HEK293 (cell line): ENCODE data around the gene DOCK1.
A peak's percentile ranks its signal among the peaks of the same experiment; 100 is the strongest.

Experiments used
- CTCF ChIA-PET: fragments of 350-600 bp; formaldehyde crosslinking; extraction: SDS; loops from one replicate; lab custom pipeline; 2021; ENCODE audit warnings: antibody characterized with exemption; lab: Yijun Ruan, JAX
- POLR2A ChIA-PET: fragments of 300-600 bp; formaldehyde crosslinking; extraction: SDS; loops from one replicate; lab custom pipeline; 2020; ENCODE audit warnings: antibody characterized with exemption, inconsistent platforms; lab: Yijun Ruan, JAX
- H3K27ac ChIP-seq: fragments of 200-500 bp; sonication (Bioruptor generic); 2 replicates; pipeline ENCODE4 v1.5.1; 2014; ENCODE audit warnings: low read depth, low read length, control low read depth, inconsistent platforms; ENCODE audit errors: extremely low read depth
- H3K36me3 ChIP-seq, 2 experiments: fragments of 200-500 bp in 1 of 2; sonication (Bioruptor generic) in 1 of 2; 1 replicate in 1 of 2; 2 replicates in 1 of 2; pipeline ENCODE4 v1.5.1; 2014 to 2017; ENCODE audit warnings: inconsistent platforms in 2 of 2, low read length in 2 of 2; ENCODE audit not compliant: control insufficient read depth in 2 of 2, insufficient read depth in 1 of 2
- H3K4me1 ChIP-seq: fragments of 200-500 bp; sonication (Bioruptor generic); 2 replicates; pipeline ENCODE4 v1.5.1; 2014; ENCODE audit warnings: mild to moderate bottlenecking, low read length, inconsistent platforms; ENCODE audit not compliant: control insufficient read depth, insufficient read depth
- H3K4me3 ChIP-seq: 2 replicates; pipeline ENCODE4 v1.5.1; 2011; ENCODE audit warnings: low read depth, mild to moderate bottlenecking, control low read depth, low read length, moderate library complexity
- H3K9me3 ChIP-seq: fragments of 200-500 bp; sonication (Bioruptor generic); 2 replicates; pipeline ENCODE4 v1.5.1; 2014; ENCODE audit warnings: low read depth, low read length, inconsistent platforms; ENCODE audit not compliant: control insufficient read depth, insufficient read depth
- FEZF1 ChIP-seq: fragments of 450-650 bp; formaldehyde crosslinking; IDR thresholded peaks from 2 replicates; pipeline ENCODE4 v1.5.1; 2016; ENCODE audit warnings: missing biosample characterization, missing genetic modification characterization
- HOXD13 ChIP-seq: sonication (generic); formaldehyde crosslinking; IDR thresholded peaks from 2 replicates; pipeline ENCODE4 v1.8.0; 2022; ENCODE audit warnings: missing genetic modification reagents, borderline replicate concordance
- MYNN ChIP-seq: fragments of 450-650 bp; formaldehyde crosslinking; IDR thresholded peaks from 2 replicates; pipeline ENCODE4 v1.5.1; 2016; ENCODE audit warnings: missing biosample characterization, missing genetic modification characterization, borderline replicate concordance
- SETDB1 ChIP-seq: IDR thresholded peaks from one replicate; pipeline ENCODE4 v1.6.1; 2017; ENCODE audit warnings: mild to moderate bottlenecking, low read length, moderate library complexity, mixed read lengths; ENCODE audit not compliant: insufficient read length
- ZBTB21 ChIP-seq: fragments of 450-650 bp; formaldehyde crosslinking; IDR thresholded peaks from 2 replicates; pipeline ENCODE4 v1.5.1; 2017; ENCODE audit warnings: missing biosample characterization, missing genetic modification characterization
- ZFHX2 ChIP-seq: fragments of 450-650 bp; formaldehyde crosslinking; conservative IDR thresholded peaks from 2 replicates; pipeline ENCODE4 v1.5.1; 2016; ENCODE audit warnings: missing biosample characterization, missing genetic modification characterization
- ZFP37 ChIP-seq: fragments of 450-650 bp; formaldehyde crosslinking; IDR thresholded peaks from 2 replicates; pipeline ENCODE4 v1.5.1; 2016; ENCODE audit warnings: missing biosample characterization, missing genetic modification characterization
- ZFP69B ChIP-seq: fragments of 450-650 bp; formaldehyde crosslinking; IDR thresholded peaks from 2 replicates; pipeline ENCODE4 v1.5.1; 2016; ENCODE audit warnings: missing biosample characterization, missing genetic modification characterization
- ZNF140 ChIP-seq: fragments of 450-650 bp; formaldehyde crosslinking; IDR thresholded peaks from 2 replicates; pipeline ENCODE4 v1.5.1; 2016; ENCODE audit warnings: missing biosample characterization, missing genetic modification characterization
- ZNF416 ChIP-seq: fragments of 450-650 bp; formaldehyde crosslinking; IDR thresholded peaks from 2 replicates; pipeline ENCODE4 v1.5.1; 2016; ENCODE audit warnings: missing biosample characterization, missing genetic modification characterization
- ZNF529 ChIP-seq: fragments of 450-650 bp; formaldehyde crosslinking; IDR thresholded peaks from 2 replicates; pipeline ENCODE4 v1.5.1; 2017; ENCODE audit warnings: missing genetic modification characterization, missing biosample characterization; ENCODE audit not compliant: insufficient replicate concordance
- TF ChIP-seq, protein P1 (sequence below): fragments of 450-650 bp; formaldehyde crosslinking; IDR thresholded peaks from 2 replicates; pipeline ENCODE4 v1.5.1; 2016; ENCODE audit warnings: missing biosample characterization, missing genetic modification characterization, borderline replicate concordance
- TF ChIP-seq, protein P2 (sequence below): fragments of 450-650 bp; formaldehyde crosslinking; IDR thresholded peaks from 2 replicates; pipeline ENCODE4 v1.5.1; 2016; ENCODE audit warnings: missing biosample characterization, missing genetic modification characterization
- TF ChIP-seq, protein P3 (sequence below): fragments of 450-650 bp; formaldehyde crosslinking; IDR thresholded peaks from 2 replicates; pipeline ENCODE4 v1.5.1; 2016; ENCODE audit warnings: missing biosample characterization, missing genetic modification characterization

The DOCK1 gene

DNA sequence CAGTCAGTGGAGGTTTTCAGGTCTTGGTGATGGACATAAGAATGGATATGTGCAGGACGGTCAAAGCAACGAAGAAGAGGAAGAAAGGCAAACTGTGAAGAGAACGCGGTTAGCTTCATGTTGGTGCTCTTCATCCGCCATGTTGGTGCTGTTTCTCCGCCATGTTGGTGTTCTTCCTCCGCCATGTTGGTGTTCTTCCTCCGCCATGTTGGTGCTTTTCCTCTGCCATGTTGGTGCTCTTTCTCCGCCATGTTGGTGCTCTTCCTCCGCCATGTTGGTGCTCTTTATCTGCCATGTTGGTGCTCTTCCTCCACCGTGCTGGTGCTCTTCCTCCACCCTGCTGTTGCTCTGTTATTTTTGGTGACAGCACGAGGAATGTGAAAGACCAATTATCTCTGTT lies 95.4 kb downstream of the DOCK1 start:
- Histone ChIP-seq H3K27ac (no peak overlapping the region), H3K36me3 (peaks cover 9 to 56% of the 10 kb centered on the region in 2 experiments), H3K4me3 (no peak overlapping the region), H3K4me1 (no peaks in the 10 kb centered on the region), H3K9me3 (no peaks in the 10 kb centered on the region)
- CTCF ChIA-PET = no interaction called here
- POLR2A ChIA-PET = no interaction called here
- no peak for TF ChIP-seq ZNF529
- TF ChIP-seq ZFHX2 (tag by site-specific recombination) = no peak
- no peak for TF ChIP-seq MYNN
- no peak for TF ChIP-seq ZNF416 (tag by site-specific recombination)
- no peak for TF ChIP-seq ZNF140 (tag by site-specific recombination)
- TF ChIP-seq SETDB1 = no peak
- TF ChIP-seq ZBTB21 (tag by site-specific recombination) = no peak
- TF ChIP-seq HOXD13 = no peak
- TF ChIP-seq, protein P1, sequence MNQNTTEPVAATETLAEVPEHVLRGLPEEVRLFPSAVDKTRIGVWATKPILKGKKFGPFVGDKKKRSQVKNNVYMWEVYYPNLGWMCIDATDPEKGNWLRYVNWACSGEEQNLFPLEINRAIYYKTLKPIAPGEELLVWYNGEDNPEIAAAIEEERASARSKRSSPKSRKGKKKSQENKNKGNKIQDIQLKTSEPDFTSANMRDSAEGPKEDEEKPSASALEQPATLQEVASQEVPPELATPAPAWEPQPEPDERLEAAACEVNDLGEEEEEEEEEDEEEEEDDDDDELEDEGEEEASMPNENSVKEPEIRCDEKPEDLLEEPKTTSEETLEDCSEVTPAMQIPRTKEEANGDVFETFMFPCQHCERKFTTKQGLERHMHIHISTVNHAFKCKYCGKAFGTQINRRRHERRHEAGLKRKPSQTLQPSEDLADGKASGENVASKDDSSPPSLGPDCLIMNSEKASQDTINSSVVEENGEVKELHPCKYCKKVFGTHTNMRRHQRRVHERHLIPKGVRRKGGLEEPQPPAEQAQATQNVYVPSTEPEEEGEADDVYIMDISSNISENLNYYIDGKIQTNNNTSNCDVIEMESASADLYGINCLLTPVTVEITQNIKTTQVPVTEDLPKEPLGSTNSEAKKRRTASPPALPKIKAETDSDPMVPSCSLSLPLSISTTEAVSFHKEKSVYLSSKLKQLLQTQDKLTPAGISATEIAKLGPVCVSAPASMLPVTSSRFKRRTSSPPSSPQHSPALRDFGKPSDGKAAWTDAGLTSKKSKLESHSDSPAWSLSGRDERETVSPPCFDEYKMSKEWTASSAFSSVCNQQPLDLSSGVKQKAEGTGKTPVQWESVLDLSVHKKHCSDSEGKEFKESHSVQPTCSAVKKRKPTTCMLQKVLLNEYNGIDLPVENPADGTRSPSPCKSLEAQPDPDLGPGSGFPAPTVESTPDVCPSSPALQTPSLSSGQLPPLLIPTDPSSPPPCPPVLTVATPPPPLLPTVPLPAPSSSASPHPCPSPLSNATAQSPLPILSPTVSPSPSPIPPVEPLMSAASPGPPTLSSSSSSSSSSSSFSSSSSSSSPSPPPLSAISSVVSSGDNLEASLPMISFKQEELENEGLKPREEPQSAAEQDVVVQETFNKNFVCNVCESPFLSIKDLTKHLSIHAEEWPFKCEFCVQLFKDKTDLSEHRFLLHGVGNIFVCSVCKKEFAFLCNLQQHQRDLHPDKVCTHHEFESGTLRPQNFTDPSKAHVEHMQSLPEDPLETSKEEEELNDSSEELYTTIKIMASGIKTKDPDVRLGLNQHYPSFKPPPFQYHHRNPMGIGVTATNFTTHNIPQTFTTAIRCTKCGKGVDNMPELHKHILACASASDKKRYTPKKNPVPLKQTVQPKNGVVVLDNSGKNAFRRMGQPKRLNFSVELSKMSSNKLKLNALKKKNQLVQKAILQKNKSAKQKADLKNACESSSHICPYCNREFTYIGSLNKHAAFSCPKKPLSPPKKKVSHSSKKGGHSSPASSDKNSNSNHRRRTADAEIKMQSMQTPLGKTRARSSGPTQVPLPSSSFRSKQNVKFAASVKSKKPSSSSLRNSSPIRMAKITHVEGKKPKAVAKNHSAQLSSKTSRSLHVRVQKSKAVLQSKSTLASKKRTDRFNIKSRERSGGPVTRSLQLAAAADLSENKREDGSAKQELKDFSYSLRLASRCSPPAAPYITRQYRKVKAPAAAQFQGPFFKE (tag by site-specific recombination) = no peak
- TF ChIP-seq FEZF1 = no peak
- no peak for TF ChIP-seq ZFP69B
- TF ChIP-seq ZFP37 (tag by site-specific recombination) = no peak

DNA sequence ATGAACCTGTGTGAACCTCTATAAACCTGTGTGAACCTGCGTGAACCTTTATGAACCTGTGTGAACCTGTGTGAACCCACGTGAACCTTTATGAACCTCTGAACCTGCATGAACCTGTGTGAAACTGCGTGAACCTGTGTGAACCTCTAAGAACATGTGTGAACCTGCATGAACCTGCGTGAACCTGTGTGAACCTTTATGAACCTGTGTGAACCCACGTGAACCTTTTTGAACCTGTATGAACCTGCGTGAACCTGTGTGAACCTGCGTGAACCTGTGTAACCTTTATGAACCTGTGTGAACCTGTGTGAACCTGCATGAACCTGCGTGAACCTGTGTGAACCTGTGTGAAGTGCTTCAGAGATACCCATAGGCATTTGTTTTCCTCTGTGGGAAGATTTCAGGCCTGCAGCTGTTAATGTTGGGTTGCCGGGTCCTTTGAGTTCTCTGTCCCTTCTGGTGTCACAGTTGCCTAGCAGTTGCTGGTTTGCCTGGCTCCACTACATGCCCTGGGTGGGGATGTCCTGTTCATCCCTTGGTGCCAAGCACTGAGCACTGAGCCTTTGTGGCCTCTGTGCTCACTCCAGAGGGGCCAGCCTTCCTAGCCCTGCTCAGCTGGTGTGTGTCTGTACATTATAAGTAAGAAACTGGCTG lies 97.9 kb downstream of the DOCK1 start:
- Histone ChIP-seq H3K4me3 (no peak overlapping the region), H3K27ac (no peak overlapping the region), H3K36me3 (peaks cover 9 to 44% of the 10 kb centered on the region in 2 experiments), H3K9me3 (no peaks in the 10 kb centered on the region), H3K4me1 (no peaks in the 10 kb centered on the region)
- TF ChIP-seq, protein P2, sequence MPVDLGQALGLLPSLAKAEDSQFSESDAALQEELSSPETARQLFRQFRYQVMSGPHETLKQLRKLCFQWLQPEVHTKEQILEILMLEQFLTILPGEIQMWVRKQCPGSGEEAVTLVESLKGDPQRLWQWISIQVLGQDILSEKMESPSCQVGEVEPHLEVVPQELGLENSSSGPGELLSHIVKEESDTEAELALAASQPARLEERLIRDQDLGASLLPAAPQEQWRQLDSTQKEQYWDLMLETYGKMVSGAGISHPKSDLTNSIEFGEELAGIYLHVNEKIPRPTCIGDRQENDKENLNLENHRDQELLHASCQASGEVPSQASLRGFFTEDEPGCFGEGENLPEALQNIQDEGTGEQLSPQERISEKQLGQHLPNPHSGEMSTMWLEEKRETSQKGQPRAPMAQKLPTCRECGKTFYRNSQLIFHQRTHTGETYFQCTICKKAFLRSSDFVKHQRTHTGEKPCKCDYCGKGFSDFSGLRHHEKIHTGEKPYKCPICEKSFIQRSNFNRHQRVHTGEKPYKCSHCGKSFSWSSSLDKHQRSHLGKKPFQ = peak; percentile 92
- TF ChIP-seq, protein P3, sequence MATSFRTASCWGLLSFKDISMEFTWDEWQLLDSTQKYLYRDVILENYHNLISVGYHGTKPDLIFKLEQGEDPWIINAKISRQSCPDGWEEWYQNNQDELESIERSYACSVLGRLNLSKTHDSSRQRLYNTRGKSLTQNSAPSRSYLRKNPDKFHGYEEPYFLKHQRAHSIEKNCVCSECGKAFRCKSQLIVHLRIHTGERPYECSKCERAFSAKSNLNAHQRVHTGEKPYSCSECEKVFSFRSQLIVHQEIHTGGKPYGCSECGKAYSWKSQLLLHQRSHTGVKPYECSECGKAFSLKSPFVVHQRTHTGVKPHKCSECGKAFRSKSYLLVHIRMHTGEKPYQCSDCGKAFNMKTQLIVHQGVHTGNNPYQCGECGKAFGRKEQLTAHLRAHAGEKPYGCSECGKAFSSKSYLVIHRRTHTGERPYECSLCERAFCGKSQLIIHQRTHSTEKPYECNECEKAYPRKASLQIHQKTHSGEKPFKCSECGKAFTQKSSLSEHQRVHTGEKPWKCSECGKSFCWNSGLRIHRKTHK (tag by site-specific recombination) = no peak
- POLR2A ChIA-PET = no interaction called here
- CTCF ChIA-PET = no interaction called here
